ENCODE results near the gene ZNF534.

DNA sequence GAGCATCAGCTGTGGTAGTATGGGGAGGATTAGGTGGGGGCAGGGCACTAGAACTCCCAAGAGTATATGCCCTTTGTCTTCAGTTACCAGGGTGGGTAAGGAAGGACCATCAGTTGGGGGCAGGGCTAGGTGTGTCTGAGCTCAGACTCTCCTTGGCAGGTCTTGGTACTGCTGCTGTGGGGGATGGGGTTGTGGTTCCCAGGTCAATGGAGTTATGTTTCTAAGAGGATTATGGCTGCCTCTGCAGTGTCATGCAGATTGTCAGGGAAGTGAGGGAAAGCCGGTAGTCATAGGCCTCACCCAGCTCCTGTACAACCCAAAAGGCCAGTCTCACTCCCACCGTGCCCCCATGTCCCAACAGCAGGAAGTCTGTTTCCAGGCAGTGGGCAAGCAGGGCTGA, 15.6 kb downstream of the ZNF534 start:
- TF ChIP-seq, protein P1, sequence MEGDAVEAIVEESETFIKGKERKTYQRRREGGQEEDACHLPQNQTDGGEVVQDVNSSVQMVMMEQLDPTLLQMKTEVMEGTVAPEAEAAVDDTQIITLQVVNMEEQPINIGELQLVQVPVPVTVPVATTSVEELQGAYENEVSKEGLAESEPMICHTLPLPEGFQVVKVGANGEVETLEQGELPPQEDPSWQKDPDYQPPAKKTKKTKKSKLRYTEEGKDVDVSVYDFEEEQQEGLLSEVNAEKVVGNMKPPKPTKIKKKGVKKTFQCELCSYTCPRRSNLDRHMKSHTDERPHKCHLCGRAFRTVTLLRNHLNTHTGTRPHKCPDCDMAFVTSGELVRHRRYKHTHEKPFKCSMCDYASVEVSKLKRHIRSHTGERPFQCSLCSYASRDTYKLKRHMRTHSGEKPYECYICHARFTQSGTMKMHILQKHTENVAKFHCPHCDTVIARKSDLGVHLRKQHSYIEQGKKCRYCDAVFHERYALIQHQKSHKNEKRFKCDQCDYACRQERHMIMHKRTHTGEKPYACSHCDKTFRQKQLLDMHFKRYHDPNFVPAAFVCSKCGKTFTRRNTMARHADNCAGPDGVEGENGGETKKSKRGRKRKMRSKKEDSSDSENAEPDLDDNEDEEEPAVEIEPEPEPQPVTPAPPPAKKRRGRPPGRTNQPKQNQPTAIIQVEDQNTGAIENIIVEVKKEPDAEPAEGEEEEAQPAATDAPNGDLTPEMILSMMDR (IDR thresholded peaks at IDR 0.05), result no peak
- no peak for TF ChIP-seq EZH2 (IDR thresholded peaks at IDR 0.05)

Measured in neural progenitor cell (in vitro differentiated cells).